Superior temporal gyrus (tissue), 1 donor: Measurements from ENCODE around the gene TLR4.

Experiments used
- DNase-seq: peaks from one replicate; pipeline ENCODE4 v3.0.0-alpha.2; 2016; ENCODE audit errors: extremely low spot score

The TLR4 gene

DNA sequence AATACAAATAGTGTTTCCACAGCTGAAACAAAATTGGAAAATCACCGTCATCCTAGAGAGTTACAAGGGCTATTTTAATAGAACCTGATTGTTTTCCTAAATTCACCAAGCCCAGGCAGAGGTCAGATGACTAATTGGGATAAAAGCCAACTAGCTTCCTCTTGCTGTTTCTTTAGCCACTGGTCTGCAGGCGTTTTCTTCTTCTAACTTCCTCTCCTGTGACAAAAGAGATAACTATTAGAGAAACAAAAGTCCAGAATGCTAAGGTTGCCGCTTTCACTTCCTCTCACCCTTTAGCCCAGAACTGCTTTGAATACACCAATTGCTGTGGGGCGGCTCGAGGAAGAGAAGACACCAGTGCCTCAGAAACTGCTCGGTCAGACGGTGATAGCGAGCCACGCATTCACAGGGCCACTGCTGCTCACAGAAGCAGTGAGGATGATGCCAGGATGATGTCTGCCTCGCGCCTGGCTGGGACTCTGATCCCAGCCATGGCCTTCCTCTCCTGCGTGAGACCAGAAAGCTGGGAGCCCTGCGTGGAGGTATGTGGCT lies at the start of gene TLR4:
TLR4 (plus strand) TSS at position 380 of the 552 bp plus-strand sequence; CDS start at position 450, 70 bp downstream.
- DNase-seq = peak; percentile 77

DNA sequence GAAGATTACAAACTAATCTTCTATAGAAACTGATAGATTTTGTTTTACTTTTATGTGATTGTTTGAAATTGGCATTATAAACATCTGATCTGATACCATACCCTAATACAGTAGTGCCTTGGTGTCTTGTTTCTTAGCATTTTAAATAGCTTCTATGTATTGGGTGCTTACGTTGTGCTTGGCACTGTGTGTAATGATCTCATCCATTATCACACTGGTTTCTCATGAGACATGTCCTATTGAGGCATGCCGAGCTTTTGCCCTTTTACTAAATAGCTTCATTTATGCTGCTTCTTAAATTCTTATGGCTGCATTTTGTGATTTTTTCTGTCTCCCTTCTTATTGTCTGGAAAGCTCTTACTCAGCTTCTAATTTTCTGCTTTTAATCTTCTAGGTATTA lies 48.2 kb upstream of the TLR4 start:
- peak; percentile 84 for DNase-seq

DNA sequence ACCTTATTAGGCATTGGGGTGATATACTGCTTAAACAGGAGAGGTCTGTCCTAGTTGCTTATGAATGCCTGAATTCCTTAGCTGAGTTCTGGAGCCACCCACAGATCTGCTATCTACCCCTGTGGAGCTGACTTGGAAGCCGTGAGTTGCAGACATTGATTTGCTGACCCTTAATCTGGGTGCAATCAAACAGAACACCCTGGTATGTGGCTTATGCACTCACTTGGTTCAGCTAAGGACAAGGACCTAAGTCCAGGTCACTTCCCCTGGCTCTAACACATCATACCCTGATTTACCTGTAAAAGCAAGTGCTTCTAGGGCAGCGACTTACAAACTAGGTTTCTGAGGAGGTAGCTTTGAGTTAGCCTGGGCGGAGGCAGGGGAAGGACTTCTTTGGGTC lies 41.6 kb upstream of the TLR4 start:
- DNase-seq = no peak

DNA sequence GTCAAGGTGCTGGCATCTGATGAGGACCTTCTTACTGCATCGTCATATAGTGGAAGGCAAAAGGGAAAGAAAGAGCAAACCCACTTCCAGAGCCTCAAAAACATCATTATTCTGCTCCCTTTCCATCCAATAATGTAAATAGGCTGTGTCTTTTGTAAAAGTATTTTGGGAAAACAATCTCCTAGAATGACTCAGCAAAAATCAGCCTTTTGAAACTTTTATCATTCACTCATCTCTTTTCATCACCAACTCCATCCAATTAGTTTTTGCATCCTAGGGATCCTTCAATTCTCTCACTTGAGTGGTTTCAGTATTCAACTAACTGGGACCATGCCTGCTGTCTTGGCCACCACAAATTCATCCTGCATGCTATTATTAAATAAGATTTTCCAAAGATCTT lies 39.8 kb upstream of the TLR4 start:
- DNase-seq = no peak

DNA sequence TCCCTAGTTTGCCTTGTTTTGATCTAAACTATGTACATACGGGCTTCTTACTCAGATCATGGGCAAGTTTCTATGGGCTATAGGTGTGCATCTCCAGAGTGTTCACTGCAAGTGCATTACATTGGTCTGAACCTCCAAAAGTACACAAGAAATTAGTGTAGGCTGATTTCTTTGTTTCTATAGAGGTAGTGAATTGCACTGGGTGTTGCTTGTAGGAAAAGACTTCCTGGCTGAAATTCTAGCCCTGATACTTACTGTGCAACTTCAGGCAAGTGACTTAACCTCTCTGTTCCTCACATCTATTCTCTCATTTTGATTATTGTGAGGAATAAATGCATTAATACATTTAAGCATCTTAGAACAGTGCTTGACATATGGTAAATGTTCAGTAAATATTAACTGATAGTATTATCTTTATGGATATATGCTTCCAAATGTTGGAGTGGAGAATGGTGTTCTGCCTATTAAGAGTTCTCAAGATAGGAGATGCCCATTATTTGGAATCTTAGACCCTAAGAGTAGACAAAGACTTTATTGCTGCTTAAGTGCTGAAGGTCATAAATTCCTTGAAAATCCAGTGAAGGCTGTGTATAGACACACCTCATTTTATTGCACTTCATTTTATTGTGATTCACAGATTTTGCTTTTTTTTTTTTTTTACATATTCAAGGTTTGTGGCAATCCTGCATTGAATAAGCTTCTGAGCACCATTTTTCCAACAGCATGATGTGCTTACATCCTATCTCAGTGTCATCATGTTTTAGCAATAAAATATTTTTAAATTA lies 38.4 kb upstream of the TLR4 start:
- no peak for DNase-seq

DNA sequence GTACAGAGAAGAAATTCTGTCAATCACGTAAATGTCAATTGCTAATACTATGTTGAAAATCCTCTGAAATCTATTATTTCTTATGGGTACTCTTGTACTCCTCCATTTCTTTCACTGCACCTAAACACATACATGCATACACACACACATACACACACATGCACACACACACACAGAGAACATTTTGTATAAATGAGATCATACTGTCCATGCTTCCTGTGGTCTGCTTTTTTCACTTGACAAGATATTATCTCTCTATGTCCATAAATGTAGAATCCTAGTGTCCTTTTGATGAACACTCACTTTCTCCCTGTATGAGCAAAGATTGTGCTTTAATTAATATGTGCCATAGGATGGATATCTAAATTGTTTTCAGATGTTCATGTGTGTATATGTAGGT lies 32.7 kb upstream of the TLR4 start:
- DNase-seq = no peak

DNA sequence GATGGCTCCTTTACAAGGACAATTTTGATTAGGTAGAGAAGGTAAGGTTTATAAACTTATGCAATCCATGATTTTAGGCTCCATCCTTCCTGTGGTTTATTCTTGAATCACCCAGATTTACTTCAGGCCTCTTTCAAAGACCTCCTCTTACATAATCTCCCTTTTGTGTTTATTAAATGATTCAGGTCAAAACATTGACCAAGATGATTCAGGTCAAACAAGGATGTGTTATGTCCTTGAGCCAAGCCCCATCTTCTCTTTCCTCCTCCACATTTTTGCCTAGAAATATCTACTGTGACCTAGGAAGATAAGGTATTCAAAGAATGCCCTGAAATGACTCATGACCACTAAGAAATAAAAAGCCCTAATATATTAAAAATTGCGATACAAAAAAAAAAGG lies 31.8 kb upstream of the TLR4 start:
- no peak for DNase-seq

DNA sequence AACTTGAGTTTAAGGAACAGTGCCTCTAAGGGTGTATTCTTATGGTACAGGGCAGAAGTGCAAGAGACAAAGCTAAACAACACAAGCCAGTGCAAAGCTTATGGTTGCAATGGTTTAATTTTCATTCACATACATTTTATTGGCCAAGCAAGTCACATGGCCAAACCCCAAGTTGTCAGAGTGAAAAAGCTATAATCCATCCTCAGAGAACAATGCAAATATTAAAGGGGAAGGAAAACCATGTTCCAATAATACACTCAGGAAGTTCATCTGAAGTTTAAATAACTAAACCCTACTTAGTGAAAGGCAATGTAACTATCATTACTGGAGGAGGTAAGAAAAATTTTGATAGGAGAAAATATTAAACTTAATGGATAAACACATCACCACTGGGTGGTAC lies 26.6 kb upstream of the TLR4 start:
- no peak for DNase-seq

DNA sequence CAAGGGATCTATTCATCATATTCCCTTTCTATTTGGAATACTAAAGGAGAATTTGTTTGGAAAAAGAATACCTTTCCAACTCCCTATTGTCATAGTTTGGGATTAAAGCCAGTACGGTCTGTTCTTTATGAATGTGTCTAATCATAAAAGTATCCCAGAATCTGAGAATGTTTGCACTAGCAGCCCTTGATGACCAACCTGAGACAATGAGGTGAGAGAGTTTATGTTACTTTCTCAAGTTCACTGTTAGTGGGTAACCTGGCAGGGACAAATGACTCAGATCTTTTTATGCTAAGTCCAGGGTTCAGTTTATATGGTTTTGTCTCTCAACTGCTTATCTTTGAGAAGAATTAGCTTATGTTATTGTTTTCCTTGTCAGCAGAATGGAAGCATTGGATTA lies 25.3 kb upstream of the TLR4 start:
- DNase-seq = no peak

DNA sequence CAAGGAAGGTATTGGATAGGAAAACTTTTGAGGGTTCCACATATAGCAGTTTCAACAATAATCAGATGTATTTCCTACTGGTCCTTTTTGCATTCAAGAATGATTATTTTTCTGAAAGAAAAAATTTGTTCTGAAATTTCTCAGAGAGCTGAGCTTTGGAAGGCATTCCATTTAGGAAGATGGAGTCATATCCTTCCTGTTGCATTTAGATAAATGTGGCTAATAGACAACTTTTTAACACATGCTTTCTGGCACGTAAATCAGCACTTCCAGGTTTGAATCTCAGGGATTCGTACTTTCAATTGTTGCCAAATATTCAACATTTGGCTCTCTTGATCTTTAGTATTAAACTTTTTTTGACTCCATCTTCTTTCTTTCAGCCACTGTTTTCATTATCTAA lies 24.8 kb upstream of the TLR4 start:
- DNase-seq = no peak

DNA sequence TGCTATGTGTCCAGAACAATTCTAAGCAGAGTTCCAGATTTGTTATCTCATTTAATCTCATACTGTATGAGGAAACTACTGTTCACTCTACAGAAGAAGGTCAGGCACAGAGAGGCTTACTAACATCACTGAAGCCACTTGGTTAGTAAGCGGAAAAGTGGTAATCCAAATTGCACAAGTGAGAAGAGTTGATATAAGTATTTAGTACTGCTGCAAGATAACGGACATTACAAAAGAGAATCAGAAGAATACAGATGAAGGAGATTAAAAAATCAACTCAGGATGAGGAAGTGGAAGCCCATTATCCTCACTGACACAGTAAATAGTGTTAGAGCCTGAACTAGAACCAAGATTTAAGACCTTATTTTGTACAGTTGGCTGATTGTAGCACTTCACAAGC lies 22.3 kb upstream of the TLR4 start:
- no peak for DNase-seq

DNA sequence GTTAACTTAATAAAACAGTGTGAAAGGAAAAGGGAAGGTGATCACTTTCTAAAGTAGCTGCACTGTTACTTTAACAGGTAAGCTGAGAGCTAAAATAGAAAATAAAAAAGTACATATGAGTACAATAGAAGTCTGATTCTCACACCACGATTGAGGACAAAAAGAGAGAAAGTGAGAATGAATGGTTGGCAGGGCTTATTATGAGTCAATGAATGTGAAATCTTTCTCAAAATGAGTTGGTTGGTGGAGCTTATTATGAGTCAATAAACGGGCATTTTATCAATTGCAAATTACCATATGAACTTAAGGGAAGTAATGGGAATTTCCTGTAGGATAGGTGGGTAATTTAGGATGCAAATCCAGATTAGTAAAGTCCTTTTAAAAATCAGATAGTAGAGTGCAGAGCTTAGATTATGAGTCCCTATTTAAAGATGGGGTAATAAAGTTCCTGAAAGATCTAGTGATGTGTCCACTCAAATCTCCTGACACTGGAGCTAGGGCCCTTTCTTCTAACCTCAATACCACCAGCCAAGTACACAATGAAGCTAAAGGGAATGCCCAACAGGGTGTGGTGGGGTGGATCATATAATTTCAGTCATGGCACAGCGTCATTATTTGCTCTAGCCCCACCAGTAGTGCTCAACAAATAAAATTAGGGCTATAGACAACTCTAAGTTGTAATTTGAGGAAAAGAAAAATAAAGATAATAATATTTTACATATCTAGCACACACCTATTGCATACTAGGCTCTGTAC lies 21.1 kb upstream of the TLR4 start:
- DNase-seq = no peak

DNA sequence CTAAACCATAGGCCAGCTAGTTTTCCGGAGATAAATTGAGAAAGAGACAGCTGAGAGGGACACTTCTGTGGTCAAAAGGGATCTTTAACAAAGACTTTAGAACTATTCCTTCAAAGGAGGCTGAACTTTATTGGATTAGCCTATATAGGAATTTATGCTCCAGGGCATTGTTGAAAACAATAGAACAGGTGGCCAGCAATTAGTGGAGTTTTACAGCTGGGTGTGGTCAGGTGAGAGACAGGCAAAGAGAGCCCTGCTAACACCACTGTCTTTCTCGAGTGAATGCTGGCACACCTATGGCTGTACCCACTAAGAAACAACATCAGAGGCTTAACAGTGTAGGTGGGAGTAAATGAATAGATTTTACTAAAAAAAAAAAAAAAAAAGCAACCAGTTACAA lies 16.7 kb upstream of the TLR4 start:
- no peak for DNase-seq

DNA sequence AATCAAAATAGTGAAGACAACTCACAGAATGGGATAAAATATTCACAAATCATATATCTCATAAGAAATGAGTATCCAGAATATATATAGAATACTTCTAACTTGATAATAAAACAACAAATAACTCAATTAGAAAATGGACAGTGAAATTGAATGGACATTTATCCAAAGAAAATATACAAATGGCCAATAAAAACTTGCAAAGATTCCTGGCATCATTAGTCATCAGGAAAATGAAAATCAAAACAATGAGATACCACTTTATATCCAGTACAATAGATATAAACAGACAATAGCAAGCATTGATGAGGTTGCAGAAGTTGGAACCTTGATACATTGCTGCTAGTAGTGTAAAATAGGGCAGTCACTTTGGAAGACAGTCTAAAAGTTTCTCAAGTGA lies 12.8 kb upstream of the TLR4 start:
- DNase-seq = no peak

DNA sequence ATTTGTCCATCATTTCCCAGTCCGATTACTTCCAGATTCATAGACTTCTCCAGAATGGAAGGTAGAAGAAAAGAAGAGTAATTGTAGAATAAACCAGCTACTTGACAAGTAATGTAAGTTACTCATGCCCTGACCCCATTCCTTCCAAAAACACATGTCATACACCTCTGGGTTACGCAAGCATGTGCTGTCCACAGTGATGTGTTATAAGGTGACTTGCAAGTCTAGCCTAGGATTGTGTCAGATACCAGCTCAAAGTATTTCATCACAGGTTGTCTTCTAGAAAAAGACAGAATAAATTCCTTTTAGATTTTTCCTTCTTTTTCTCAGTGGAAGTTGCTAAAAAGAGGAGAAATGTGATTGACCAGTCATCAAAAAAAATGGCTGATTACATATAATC lies 8.0 kb upstream of the TLR4 start:
- DNase-seq = no peak

DNA sequence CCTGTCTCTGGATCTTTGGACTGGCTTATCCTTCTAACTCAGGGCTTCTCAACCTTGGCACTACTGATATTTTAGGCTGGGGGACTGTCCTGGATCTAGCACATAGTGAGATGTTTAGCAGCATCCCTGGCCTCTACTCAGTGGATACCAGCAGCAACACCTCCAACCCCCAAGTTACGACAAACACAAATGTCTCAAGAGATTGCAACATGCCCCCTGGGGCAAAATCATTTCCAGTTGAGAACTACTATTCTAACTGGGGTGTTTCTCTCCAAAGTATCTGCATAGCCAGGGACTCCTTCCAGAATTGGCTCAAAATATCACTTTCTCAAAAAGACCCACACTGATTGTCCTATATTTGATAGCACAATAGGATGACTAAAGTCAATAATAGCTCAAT lies 7.2 kb upstream of the TLR4 start:
- no peak for DNase-seq

DNA sequence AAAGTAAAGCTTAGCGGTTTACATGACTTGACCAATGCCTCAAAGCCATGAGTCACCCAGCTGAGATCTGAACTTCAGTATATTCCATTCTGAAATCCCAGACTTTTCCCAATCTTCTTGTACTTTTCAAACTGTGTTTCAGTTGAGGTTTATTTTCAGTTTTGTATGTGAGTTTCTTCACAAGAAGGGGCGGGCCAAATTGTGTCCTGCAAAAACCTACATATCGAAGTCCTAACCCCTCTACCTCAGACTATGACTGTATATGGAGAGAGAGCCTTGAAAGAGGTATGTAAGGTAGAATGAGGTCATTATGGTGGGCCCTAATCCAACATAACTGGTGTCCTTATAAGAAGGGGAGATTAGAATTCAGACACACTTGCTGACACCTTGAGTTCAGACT lies 666 bp upstream of the TLR4 start:
- peak; percentile 20 for DNase-seq

DNA sequence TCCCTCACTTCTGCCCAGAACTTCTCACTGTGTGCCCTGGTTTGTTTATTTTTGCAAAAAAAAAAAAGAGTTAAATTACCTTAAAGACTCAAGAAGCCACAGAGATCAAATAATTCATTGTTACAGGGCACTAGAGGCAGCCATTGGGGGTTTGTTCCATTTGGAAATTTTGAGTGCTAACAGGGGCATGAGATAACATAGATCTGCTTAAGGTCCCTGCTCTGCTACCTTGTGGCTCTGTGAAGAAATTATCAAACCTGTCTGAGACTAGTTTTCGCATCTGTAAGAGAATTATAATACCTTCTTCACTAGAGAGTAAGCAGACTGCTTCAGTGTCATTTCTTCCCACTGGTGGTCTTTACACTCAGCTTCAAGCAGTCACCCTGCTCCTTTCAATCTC lies 394 bp downstream of the TLR4 start:
- DNase-seq = no peak

DNA sequence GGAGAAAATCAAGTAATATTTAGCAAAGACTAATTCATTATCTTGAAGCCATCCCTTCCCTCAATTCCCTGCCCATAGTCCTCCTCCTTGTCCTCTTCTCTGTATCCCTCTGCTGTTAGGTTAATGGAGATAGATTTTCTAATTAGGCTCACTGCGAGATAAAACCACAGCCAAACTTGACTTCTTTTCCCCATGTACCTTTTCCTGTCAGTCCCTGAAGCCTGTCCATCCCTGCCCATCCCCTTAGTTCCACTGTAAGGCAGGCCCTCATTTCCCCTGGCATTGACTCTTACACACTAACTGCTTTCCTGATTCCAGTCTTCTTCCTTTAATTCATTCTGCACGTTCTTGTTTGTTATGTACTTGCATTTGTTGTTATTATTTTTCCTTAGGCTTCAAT lies 1.2 kb downstream of the TLR4 start:
- DNase-seq = no peak

DNA sequence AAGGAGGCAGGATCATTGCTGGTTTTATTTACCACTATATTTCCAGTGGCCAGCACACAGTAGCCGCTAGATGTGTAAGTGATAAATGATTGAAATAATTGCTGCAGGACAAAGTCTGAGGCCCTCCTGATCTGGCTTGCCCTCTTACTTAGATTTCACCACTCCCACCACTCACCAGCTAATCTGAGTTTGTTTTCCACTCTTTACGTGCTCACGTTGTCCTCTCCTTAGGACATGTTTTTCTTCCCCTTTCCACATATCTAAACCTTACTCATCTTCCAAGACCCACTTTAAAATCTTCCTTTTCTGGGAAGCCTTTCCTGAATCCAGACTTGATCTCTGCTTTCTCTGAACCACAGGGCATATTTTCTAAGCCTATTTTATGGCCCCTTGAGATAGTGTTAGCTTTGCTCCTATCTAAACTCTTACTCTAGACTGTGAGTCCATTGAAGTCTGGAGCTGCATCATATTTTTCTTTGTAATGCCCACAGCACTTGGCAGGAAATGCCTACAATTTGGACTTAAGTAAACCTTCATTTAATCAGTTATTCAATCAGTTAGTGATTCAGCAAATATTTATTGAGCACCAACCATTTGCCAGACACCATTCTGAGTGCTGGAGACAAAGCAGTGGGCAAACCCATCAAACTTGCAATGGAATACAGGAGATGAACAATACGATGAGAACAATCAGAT lies 2.4 kb downstream of the TLR4 start:
- no peak for DNase-seq

DNA sequence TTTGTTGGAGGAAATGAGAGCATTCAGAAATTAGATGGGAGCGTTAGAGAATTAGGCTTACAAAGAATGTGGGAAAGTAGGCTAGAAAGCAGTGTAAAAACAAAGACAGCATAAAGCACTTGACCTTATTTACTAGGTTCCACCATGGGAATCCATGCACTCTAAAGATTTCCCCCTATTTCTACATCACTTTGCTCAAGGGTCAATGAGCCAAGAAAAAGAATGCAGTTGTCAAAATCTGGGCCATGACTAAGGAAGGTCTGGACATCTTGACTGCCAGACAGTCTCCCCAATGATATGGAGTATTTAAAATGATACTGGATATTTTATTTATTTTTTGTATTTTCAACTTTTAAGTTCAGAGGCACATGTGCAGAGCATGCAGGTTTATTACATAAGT lies 3.4 kb downstream of the TLR4 start:
- DNase-seq = no peak

DNA sequence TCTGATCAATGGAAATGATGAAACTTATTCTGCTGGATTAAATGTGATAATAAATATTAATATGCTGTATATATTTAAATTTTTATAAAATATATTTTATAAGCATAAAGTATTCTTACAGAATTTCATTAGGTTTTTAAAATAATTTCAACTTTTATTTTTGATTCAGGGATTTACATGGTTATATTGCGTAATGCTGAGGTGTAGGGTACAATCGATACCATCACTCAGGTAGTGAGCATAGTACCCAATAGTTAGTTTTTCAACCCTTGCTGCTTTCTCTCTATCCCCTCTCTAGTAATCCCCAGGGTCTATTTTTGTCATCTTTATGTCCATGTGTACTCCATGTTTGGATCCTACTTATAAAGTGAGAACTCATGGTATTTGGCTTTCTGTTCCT lies 5.7 kb downstream of the TLR4 start:
- no peak for DNase-seq

DNA sequence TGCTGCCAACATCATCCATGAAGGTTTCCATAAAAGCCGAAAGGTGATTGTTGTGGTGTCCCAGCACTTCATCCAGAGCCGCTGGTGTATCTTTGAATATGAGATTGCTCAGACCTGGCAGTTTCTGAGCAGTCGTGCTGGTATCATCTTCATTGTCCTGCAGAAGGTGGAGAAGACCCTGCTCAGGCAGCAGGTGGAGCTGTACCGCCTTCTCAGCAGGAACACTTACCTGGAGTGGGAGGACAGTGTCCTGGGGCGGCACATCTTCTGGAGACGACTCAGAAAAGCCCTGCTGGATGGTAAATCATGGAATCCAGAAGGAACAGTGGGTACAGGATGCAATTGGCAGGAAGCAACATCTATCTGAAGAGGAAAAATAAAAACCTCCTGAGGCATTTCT lies 10.1 kb downstream of the TLR4 start:
- DNase-seq = no peak
